GM15510 (cell line): ENCODE data around the gene CRISPLD2.

ENCODE experiments used
- POLR2A ChIP-seq: IDR thresholded peaks from 3 replicates; pipeline ENCODE4 v1.6.1; 2011; ENCODE audit warnings: borderline replicate concordance; ENCODE audit not compliant: insufficient read length; ENCODE audit errors: extremely low read depth

CRISPLD2 gene

DNA sequence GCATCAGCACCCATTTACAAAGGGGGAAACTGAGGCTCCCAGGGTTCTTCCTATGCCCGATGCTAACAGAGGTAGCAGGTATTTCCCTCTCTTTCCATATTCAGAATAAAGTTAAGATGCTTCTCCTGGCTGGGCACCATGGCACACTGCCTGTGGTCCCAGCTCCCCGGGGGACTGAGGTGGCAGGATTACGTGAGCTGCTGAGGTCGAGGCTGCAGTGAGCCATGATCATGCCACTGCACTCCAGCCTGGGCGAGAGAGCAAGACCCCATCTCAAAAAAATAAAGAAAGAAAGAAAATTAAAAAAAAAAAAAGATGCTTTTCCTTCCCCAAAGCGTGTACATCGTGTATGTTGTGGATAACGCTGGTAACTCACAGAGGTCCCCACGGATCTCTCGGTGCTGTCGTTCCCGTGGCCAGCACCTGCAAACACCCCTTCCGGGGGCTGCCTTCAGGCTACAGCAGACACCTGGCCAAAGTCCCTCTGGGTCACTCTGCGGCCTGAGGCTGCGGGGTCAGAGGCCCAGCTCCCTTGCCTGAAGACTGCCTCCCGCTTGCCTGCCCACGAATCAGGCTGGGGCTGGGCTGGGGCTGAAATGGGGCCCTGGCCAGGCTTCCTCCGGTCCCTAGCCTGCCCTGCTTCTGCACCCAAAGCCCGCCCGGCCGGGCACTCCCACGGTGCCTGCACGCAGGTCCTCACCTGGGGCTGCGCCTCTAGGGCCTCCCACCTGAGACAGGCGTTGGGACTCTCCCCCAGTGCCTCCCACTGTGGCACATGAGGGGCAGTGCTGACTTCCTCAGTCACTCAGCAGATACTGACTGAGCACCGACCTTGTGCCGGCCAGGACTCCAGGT is 128.4 kb downstream of the CRISPLD2 start:
- TF ChIP-seq POLR2A = no peak

DNA sequence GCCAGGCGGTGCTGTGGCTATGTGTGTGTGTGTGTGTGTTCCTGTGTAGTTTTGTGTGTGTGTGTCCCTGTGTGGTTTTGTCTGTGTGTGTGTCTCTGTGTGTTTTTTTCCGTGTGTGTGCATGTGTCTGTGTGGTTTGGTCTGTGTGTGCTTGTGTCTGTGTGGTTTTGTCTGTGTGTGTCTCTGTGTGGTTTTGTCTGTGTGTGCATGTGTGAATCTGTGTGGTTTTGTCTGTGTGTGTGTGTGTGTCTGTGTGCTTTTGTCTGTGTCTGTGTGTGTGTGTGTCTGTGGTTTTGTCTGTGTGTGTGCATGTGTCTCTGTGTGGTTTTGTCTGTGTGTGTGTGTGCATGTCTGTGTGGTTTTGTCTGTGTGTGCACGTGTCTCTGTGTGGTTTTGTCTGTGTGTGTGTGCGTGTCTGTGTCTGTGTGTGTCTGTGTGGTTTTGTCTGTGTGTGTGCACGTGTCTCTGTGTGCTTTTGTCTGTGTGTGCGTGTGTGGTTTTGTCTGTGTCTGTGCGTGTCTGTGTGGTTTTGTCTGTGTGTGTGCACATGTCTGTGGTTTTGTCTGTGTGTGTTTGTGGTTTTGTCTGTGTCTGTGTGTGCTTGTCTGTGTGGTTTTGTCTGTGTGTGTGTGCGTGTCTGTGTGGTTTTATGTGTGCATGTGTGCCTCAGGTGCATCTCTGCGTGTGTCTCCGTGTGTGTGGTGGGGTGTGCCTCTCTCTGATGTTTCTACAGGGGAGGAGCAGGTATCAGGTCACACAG is 129.2 kb downstream of the CRISPLD2 start:
- no peak for TF ChIP-seq POLR2A

DNA sequence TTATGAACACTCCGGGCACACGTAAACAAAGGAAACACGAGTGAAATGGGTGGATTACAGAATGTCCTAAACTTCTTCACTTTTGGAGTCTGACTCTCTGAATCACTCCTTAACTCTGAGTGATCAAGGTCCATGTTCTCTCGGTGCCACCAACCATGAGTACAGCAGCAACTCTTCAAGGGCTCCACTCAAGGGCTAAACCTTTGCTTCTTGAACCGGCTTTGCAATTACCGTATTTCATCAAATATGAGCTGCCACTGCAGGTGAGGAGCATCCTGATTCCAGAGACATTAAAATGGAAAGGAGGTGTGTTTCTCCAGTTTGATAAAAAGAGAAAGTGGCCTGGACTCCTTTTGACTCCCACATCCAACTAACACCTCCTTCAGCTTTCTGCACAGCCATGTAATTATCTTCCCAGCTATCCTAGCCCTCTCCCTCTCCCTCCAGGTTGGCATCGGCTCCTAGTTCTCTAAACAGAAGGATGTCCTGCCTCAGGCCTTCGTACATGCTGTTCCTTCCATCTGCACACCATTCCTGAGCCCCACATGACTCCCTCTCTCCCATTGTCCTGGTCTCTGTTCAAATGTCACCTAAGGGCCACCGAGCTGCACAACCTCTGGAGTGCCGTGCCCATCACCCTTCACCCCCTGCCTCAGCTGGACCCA is 130.1 kb downstream of the CRISPLD2 start:
- no peak for TF ChIP-seq POLR2A

DNA sequence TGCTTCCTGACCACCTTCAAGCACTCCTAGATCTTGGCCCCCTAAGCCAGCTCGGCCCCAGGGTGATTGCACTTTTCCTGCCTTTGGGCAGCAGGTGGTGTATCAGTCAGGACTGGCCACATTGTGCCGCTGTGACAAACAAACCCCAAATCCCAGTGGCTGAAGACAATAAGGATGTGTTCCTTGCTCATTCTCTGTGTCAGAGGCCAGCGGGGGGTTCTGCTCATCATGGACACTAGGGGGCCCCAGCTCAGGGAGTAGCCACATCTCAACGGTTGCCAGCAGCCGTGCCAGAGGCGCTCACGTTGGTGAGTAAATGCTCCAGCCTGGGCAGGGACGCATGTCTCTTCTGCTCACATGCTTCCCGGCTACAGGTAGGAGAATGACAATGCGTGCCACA is 131.1 kb downstream of the CRISPLD2 start:
- no peak for TF ChIP-seq POLR2A

DNA sequence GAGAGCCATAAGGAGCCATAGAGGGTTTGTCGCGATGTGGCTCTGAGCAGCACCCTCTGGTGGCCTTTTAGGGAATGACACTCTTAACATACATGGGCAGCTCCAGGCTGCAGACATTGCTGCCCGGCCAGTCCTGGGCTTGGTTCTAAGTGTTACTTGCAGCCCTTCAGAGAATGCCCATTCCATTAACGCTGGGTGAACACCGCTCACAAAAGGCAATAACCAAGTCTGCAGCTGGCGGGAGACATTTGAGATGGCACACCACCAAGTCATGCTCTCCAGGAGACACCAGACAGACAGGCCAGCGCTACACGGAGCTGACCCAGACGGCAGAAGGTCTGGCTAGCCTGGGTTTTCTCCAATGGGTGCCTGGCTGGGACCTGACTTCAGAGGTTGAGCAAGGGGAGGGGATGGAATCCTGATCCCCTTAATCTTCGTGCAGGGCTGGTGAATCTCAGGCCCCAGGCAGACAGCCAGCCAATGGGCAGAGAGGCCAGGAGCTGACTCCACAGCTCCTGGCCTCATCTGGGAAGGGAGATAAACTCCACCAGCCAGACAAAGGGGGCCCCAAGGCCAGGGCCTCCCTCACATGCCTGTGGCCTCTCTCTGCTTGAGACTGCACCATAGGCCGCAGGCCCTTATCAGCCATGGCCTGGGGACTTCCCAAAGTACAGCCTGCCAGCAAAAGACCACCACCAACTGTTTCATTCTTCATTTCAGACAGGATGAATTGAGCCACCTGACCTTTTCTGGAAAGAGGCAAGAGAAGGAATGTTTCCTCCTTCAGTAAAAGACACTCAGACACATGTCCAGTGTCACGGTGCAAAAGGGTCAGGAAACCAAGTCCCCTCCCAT is 132.8 kb downstream of the CRISPLD2 start:
- no peak for TF ChIP-seq POLR2A

DNA sequence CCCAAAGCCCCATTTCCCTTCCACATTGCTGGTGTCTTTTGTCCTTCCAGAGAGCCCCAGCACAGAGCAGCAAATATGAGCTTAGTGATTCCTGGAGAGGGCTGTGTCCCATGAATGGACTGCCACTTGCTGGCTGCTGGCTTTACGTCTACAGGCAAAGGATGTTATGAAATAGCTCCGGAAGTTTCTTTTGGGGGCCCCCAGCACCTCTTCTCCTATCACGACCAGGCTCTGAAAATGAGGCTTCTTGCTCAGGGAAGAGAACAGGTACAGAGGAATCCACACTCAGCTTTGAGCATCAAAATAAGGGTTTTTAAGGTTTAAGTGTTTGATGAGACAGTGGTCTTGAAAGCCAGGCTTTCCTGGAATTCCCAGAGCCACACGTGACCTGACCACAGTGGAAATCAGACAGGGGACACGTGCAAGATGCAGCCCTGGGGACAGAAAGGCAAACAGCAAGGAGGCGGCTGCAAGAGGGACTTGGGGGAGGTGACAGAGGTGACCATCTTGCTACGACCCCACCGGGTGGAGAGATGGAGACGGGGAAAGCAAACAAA is 133.5 kb downstream of the CRISPLD2 start:
- no peak for TF ChIP-seq POLR2A

DNA sequence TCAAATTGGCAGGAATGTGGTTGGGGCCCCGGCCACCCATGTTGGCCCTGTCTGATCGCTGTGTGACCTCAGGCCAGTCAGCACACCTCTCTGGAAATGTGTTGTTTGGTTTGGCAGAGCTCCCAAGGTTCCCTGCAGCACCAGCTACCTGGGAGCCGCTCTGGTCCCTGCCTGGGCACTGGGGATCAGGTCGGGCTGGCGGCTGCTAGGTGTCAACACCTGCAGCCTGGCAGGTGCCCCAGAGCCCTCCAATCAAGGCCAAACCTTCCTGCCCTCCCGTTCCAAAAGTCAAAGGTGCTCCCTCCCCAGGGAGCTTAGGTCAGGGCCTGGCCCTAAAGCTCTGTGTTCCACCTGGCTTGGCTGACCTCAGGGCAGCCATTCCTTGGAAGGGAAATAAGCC is 135.6 kb downstream of the CRISPLD2 start:
- TF ChIP-seq POLR2A = no peak

DNA sequence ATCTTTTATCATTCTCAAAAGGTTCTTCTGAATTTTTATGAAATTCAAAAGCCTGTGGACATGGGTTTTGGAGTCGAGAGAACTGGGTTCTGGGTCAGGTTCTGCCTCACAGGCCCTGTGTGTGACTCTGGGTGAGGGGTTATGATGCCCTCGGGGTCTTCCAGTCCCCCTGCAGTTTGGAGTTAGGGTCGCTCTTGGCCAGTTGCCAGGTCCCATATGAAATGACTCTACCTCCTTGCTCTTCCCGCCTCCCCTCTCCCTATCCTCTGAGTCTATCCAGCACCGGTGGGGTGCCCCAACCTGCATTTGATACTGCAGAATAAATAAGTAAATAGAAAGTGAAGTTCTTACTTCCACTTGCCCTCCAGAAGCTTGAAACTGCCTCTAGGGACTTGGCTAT is 137.4 kb downstream of the CRISPLD2 start:
- TF ChIP-seq POLR2A = no peak

DNA sequence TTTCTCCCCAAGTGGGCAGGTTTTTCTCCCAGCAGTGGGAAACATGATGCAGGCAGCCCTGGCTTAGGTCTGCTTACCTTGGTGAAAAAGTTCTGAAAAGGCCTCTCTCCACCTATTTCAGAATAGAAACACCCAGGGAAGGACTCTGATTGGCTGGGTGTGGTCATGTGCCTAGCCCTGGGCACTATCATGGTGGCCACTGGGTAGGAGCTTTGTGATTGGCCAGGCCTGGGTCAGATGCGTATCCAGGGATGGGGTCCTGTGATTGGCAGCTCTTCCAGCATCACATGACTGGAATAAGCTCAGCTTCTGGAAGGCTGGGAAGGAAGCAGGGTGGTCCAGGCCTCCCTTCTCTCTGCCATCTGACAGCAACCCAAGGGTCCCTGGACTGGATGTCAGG is 138.0 kb downstream of the CRISPLD2 start:
- TF ChIP-seq POLR2A = no peak
